Measurements from ENCODE around the gene CTTNBP2NL.
"Not testable (repeated sequence)": the region's sequence is repeated elsewhere in the genome, so short reads cannot be mapped to it uniquely, and the experiment has no call there.

Gene CTTNBP2NL

DNA sequence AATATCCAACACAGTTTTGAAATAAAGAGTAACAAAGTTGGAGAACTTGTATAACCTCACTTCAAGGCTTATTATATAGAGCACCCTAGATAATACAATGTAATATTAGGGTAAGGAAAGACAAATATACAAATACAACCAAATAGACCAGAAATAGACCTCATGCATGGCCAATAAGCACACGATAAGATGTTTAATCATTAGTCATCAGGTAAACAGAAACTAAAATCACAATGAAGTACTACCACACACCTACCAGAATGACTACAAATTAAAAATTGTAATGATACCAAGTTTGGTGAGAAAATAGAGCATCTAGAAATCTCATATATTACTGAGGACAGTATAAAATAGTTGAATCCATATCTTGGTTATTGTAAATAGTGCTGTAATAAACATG is 20.3 kb upstream of the CTTNBP2NL start:
- no peaks in the 10 kb centered on the region for H3K36me3 Mint-ChIP-seq
- no peak overlapping the region for H3K4me3 Mint-ChIP-seq
- H3K27me3 Mint-ChIP-seq: peaks cover 51% of the 10 kb centered on the region in 2 donors
- H3K27ac Mint-ChIP-seq: no peak overlapping the region
- H3K4me1 Mint-ChIP-seq: peaks cover 0 to 2% of the 10 kb centered on the region in 2 donors
- ATAC-seq (replicated peaks) (peak in 1 of 2 donors; percentile 36), DNase-seq (no peak)
- no peaks in the 10 kb centered on the region for H3K9me3 Mint-ChIP-seq

DNA sequence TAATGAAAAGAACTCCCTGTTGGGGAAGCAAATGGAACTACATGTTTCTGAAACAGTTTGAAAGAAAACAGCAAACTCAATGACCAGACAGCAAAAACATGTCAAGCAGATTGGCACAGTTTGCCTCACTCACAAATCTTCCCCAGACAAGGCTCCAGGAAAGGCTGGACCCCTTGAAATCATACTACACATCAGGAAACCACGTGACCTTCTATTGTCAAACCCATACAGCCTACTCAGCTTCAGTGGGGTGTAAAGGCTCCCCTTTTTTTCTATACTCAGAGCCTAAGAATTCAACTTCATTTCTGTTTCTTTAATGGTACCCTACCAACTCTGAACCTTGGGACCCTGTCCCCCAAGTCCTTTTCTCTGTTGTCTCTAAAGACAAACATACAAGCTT is 15.7 kb upstream of the CTTNBP2NL start:
- no peaks in the 10 kb centered on the region for H3K36me3 Mint-ChIP-seq
- DNase-seq (no peak), ATAC-seq (replicated peaks) (no peak)
- H3K27me3 Mint-ChIP-seq: peaks cover 49 to 66% of the 10 kb centered on the region in 2 donors
- no peaks in the 10 kb centered on the region for H3K9me3 Mint-ChIP-seq
- no peak overlapping the region for H3K27ac Mint-ChIP-seq
- H3K4me3 Mint-ChIP-seq: no peak overlapping the region
- no peaks in the 10 kb centered on the region for H3K4me1 Mint-ChIP-seq

DNA sequence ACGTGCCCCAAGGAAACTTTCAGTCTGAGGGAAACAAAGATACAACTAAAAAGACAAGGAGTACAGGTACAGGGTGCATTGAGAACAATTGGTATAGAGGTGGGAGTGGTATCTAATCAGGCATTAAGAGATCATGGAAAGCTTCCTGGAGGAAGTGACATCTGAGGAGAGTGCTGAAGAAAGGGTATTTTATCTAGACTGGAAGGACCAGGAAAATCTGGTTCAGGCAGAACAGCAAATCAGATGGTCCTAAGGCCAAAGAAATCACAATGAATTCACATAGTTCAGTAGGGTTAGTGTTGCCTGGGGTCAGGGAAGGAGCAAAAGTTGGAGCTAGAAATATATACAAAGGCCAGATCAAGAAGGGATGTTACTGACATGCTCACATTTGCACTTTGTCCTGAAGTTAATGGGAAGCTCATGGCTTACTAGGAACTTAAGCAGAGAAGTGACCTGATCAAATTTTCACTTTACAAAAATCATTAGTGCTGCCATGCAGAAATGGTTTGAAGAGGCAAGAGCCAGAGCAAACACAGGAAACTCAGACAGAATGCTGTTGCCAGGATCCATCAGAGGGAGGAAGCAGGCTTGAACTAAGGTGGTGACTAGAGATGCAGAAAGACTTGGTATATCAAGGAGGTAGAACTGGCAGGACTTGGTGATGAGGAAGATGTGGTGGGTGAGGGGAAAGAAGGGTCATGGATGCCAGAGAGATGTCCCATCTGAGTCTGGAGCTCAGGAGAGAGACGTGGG is 14.5 kb upstream of the CTTNBP2NL start:
- DNase-seq (no peak), ATAC-seq (replicated peaks) (no peak)
- H3K9me3 Mint-ChIP-seq: no peaks in the 10 kb centered on the region
- H3K4me1 Mint-ChIP-seq: no peaks in the 10 kb centered on the region
- H3K27me3 Mint-ChIP-seq: peaks cover 50 to 72% of the 10 kb centered on the region in 2 donors
- no peak overlapping the region for H3K27ac Mint-ChIP-seq
- no peaks in the 10 kb centered on the region for H3K36me3 Mint-ChIP-seq
- no peak overlapping the region for H3K4me3 Mint-ChIP-seq

DNA sequence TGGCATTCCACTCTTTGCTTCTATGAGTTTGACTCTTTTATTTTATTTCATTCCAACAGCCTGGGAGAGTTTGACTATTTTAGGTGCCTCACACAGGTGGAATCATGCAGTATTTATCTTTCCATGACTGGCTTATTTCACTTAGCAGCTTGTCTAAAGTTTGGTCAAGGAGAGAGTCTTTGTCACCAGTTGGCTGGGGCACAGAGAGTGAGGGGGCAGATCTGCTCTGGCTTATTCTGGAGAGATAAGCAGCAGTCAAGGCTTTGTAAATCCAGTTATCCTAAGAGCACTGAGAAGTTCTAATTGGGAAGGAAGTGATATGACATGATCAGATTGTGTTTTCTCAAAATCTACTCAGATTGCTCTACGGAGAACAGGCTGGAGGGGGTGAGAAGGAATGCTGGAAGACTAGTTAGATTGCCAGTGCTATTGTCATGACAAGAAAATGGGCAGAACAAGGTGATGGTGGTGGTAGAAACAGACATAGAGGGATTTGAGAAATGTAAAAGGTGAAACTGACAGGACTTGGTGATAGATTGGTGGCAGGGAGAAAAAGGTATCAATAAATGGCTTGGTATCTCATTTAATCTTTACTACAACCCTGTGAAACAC is 12.1 kb upstream of the CTTNBP2NL start:
- no peak for DNase-seq
- H3K4me1 Mint-ChIP-seq: no peaks in the 10 kb centered on the region
- H3K4me3 Mint-ChIP-seq: no peak overlapping the region
- no peaks in the 10 kb centered on the region for H3K9me3 Mint-ChIP-seq
- no peak for ATAC-seq (replicated peaks)
- no peaks in the 10 kb centered on the region for H3K36me3 Mint-ChIP-seq
- H3K27ac Mint-ChIP-seq: no peak overlapping the region
- peaks cover 50 to 59% of the 10 kb centered on the region in 2 donors for H3K27me3 Mint-ChIP-seq

DNA sequence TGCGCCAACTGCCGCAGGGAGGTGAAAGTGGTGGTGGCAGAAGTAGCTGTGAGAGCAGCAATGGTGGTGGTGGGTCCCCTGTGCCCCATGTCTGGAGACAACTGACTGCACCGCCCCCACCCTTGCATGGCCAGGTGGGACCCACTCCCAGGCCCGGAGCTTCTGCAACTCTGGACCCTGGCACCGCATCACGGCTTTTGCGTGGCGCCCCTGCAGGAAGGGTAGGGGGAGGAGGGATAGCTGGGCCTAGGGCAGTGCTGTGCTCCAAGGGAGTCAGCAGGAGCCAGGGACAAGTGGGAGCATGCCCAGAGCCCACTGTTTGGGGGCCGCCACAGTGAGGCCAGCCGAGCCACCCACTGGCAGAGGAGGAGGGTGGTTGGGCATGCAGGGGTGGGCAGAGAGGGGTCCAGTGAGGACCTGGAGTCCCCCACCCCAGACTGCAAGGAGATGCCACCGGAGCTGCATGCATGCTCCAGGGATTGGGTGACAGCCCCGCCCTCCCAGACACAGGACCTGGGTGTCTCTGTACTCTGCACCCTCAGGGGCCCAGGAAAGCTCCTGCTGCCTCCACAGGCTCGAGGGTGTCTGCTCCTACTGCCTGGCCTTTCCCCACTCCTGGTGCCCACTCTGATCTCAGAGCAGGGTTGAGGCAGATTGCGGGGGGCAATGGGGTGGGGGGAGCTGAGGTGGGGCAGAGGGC is 9.8 kb upstream of the CTTNBP2NL start:
- H3K27ac Mint-ChIP-seq: no peak overlapping the region
- no peak for ATAC-seq (replicated peaks)

DNA sequence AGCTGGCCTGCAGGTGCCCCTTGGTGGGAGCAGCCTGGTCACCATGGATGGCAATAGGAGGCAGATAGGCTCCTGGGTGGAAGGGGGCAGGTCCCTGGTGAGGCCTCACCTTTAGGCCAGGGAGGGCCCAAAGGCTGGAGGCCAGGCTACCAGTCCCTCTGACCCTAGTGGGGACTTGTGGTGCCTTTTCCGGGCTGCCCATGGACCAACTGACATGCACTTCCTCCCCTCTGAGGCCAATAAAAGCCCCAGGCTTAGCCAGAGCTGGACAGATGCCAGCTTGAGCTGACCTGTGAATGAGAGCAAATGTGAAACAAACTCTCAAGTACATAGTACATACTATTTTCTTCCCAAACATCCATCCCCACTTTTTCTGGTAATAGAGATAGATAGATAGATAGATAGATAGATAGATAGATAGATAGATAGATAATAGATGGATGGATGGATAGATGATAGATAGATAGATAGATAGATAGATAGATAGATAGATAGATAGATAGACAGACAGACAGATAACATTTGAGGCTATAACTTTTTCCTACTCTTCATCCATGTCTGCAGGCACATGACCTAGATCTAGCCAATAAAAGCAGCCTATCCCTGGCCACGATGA is 9.2 kb upstream of the CTTNBP2NL start:
- H3K9me3 Mint-ChIP-seq: no peaks in the 10 kb centered on the region

More for the DNA sequence above, 9.8 kb upstream of the CTTNBP2NL start:
- H3K9me3 Mint-ChIP-seq: no peaks in the 10 kb centered on the region
- no peaks in the 10 kb centered on the region for H3K36me3 Mint-ChIP-seq
- H3K27me3 Mint-ChIP-seq: peaks cover 38 to 59% of the 10 kb centered on the region in 2 donors
- H3K4me1 Mint-ChIP-seq: peaks cover 6 to 8% of the 10 kb centered on the region in 2 donors
- H3K4me3 Mint-ChIP-seq: no peak overlapping the region
- no peak for DNase-seq

DNA sequence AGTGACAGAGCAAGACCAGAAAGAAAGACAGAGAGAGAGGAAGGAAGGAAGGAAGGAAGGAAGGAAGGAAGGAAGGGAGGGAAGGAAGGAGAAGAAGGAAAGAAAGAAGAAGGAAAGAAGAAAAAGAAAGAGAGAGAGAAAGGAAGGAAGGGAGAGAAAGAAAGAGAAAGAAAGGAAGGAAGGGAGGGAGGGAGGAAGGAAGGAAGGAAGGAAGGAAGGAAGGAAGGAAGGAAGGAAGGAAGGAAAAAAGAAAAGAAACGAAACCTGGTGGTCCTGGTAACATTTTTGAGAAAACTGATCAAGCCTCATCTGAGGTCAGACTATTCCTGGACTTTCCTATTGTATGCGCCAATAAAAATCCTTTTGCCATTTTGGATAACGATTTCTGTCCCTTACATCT is 8.2 kb upstream of the CTTNBP2NL start:
- Mint-ChIP-seq H3K9me3 (no peaks in the 10 kb centered on the region), H3K4me1 (peaks cover 8 to 10% of the 10 kb centered on the region in 2 donors), H3K27me3 (peaks cover 28 to 45% of the 10 kb centered on the region in 2 donors), H3K36me3 (no peaks in the 10 kb centered on the region), H3K4me3 (no peak overlapping the region), H3K27ac (no peak overlapping the region)
- DNase-seq (no peak), ATAC-seq (replicated peaks) (no peak)

More for the DNA sequence above, 9.2 kb upstream of the CTTNBP2NL start:
- ATAC-seq (replicated peaks) (no peak), DNase-seq (no peak)
- Mint-ChIP-seq H3K4me3 (no peak overlapping the region), H3K4me1 (peaks cover 8% of the 10 kb centered on the region in 2 donors), H3K36me3 (no peaks in the 10 kb centered on the region), H3K27me3 (peaks cover 31 to 52% of the 10 kb centered on the region in 2 donors), H3K27ac (no peak overlapping the region)

DNA sequence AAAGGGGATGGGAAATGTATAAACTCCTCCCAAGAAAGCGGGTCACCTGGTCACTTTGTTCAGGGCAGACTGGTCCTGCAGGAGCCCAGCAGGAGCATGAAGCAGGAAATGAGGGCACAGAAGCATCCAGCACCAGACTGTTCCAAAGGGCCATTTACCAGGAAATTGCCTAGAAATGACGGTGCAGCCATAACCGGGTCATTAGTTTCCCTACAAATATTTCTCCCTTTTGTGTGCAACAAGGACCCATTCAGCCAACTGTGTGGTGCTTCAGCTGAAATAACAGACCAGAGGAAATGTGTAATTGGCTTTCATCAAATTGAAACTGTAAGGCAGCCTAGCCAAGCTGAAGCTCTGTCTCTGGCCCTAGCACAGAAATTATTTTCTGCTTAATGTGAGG is 7.6 kb upstream of the CTTNBP2NL start:
- ATAC-seq (replicated peaks) (no peak), DNase-seq (no peak)
- Mint-ChIP-seq H3K36me3 (no peaks in the 10 kb centered on the region), H3K9me3 (no peaks in the 10 kb centered on the region), H3K4me1 (peaks cover 9 to 10% of the 10 kb centered on the region in 2 donors), H3K27me3 (peaks cover 28 to 40% of the 10 kb centered on the region in 2 donors), H3K4me3 (no peak overlapping the region), H3K27ac (no peak overlapping the region)

DNA sequence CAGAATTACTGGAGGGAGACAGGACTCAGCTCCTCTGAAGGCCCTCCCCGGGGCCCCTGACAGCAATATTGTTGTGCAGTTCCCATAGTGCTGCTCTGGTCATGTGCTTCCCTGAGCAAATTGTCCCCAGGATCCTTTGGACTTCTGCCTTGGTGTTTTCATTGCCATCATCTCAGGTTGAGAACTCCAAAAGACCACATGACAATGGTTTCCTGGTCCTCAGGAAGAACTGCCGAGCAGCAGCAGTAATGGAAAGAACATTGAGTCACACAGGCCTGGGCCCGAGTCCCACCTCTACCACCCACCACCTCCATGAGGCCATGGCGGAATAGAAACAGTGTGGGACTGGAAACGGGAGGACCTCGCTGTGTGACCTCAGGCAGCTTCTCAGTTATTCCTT is 6.3 kb upstream of the CTTNBP2NL start:
- Mint-ChIP-seq H3K4me1 (peaks cover 20 to 22% of the 10 kb centered on the region in 2 donors), H3K27me3 (peaks cover 23 to 33% of the 10 kb centered on the region in 2 donors), H3K27ac (peak overlapping the region; percentile 31), H3K4me3 (no peak overlapping the region), H3K36me3 (no peaks in the 10 kb centered on the region), H3K9me3 (no peaks in the 10 kb centered on the region)
- no peak for DNase-seq
- no peak for ATAC-seq (replicated peaks)

DNA sequence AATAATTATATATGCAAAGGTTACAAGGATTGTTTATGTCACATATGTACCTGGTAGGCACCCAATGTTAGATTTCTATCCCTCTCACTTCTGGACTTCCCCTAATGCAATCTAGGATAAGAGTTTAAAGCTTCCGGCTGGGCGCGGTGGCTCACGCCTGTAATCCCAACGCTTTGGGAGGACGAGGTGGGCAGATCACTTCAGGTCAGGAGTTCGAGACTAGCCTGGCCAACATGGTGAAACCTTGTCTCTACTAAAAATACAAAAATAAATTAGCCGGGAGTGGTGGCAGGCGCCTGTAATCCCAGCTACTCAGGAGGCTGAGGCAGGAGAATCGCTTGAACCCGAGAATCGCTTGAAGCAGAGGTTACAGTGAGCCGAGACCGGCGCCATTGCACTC is 5.7 kb upstream of the CTTNBP2NL start:
- H3K9me3 Mint-ChIP-seq; ATAC-seq (replicated peaks); DNase-seq; H3K27ac Mint-ChIP-seq; H3K36me3 Mint-ChIP-seq: not testable (repeated sequence)
- H3K27me3 Mint-ChIP-seq: peaks cover 18 to 28% of the 10 kb centered on the region in 2 donors
- peaks cover 24 to 28% of the 10 kb centered on the region in 2 donors for H3K4me1 Mint-ChIP-seq
- H3K4me3 Mint-ChIP-seq: peak overlapping the region in 1 of 2 donors; percentile 74

DNA sequence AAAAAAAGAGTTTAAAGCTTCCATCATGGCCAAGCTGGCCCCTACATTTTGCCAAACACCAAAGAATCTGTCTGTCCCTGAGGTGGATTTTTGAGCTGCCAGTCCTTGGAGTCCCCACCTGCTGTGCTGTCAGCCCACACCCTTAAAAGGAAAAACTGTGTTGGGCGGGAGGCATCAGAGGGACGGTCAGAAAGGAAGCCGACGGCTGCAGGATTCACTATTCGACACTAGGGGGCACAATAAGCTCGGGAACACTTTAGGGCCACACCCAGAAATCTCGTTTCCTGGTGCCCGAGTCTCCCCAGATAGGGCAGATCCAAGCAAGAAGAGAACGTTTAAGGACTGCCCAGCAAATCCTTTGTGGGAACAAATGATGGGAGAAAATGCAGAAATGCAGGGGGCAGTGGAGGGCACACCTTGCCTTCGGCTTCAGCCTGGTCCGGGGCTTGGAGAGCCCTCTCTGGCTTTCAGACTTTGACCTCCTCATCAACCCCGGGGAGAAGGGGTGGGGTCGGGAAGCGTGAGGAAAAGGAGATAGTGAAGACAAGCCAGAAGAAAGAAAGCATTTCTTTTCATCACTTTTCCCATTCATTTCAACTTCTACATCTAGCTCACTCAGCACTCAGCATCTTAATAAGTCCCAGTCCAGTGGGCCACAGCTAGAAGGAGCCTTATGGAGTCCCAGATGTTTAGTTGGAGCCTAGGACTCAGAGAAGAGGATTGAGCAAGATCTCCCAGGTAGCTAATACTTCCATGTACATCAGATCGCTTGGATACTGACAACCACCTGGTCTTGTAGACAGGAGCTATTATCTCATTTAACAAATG is 5.0 kb upstream of the CTTNBP2NL start:
- Mint-ChIP-seq H3K27me3 (peaks cover 17 to 24% of the 10 kb centered on the region in 2 donors), H3K36me3 (peaks cover 0 to under 1% of the 10 kb centered on the region in 2 donors), H3K27ac (peak overlapping the region; percentile 53), H3K9me3 (no peaks in the 10 kb centered on the region), H3K4me3 (peak overlapping the region; percentile 74 to 75), H3K4me1 (peaks cover 27 to 34% of the 10 kb centered on the region in 2 donors)
- DNase-seq (peak; percentile 69), ATAC-seq (replicated peaks) (peak; percentile 77 to 79)

DNA sequence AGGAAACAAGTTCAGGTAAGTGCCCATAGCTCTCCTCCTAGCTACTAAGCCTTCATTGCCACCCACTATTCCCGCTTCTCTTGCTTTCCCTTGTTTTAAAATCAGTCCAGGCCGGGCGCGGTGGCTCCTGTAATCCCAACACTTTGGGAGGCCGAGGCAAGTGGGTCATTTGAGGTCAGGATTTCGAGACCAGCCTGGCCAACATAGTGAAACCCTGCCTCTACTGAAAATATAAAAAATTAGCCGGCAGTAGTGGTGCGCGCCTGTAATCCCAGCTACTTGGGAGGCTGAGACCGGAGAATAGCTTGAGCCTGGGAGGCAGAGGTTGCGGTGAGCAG is 4.4 kb upstream of the CTTNBP2NL start:
- H3K27ac Mint-ChIP-seq: no peak overlapping the region
- ATAC-seq (replicated peaks) (no peak), DNase-seq (no peak)
- H3K36me3 Mint-ChIP-seq: peaks cover 0 to 2% of the 10 kb centered on the region in 2 donors
- H3K4me3 Mint-ChIP-seq: peak overlapping the region in 1 of 2 donors; percentile 75
- H3K27me3 Mint-ChIP-seq: peaks cover 17 to 22% of the 10 kb centered on the region in 2 donors
- H3K9me3 Mint-ChIP-seq: no peaks in the 10 kb centered on the region
- H3K4me1 Mint-ChIP-seq: peaks cover 27 to 40% of the 10 kb centered on the region in 2 donors

DNA sequence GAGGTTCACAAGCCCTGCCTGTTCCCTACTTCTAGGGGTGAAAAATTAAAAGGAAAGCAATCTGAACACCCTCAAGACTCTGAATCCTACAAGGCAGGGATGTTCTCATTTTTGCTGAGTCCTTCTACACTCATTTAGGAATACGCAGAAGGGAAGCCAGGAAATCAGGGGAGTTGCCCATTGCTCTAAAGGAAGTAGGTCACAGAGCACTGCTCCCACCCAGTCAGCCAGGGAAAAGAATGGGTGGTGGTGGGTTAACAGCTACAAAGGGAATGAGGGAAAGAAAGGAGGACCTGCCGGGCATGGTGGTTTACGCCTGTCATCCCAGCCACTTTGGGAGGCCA is 2.4 kb upstream of the CTTNBP2NL start:
- H3K36me3 Mint-ChIP-seq: peaks cover 0 to 2% of the 10 kb centered on the region in 2 donors
- peak overlapping the region; percentile 64 to 68 for H3K4me3 Mint-ChIP-seq
- H3K4me1 Mint-ChIP-seq: peaks cover 34 to 51% of the 10 kb centered on the region in 2 donors
- H3K9me3 Mint-ChIP-seq: no peaks in the 10 kb centered on the region
- DNase-seq (no peak), ATAC-seq (replicated peaks) (no peak)
- peak overlapping the region; percentile 76 for H3K27ac Mint-ChIP-seq
- H3K27me3 Mint-ChIP-seq: peaks cover 2 to 18% of the 10 kb centered on the region in 2 donors

DNA sequence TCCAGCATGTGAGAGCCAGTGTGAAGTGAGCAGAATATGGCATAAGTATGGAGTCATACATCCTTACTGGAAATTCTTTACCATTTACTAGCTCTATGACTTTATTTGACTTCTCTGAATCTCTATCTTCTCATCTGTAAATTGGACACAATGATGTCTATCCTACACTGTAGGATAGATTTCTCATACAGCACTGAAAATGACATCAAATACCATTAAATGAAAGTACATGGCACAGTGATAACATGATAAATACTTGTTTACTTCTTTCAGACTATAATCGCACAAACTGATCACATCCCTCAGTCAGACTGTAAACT is 1.3 kb upstream of the CTTNBP2NL start:
- Mint-ChIP-seq H3K4me3 (peak overlapping the region; percentile 26 to 68), H3K4me1 (peaks cover 38 to 57% of the 10 kb centered on the region in 2 donors), H3K27me3 (peaks cover 0 to 9% of the 10 kb centered on the region in 2 donors), H3K36me3 (peaks cover 0 to 2% of the 10 kb centered on the region in 2 donors), H3K9me3 (no peaks in the 10 kb centered on the region), H3K27ac (peak overlapping the region; percentile 37)
- ATAC-seq (replicated peaks) (no peak), DNase-seq (no peak)

Data from stimulated activated naive B cell treated with anti-CD40 and anti-IgM and Interleukin-4, amounts not matched to agents 10 μg/mL and 1 μg/mL and 100 μg/mL, for 72 hours (primary cell).